Upper lobe of right lung (tissue), 1 donor: ENCODE results near the gene R3HDM1. TPM values are rescaled to one million over a fixed set of nuclear protein-coding genes. Genes with fewer than 3 reads are reported as not detected.

Source experiments
- ATAC-seq: fragments of 200-7000 bp; cut with Tn5 transposase; one replicate; pipeline ENCODE4 v1.9.1; 2020; ENCODE audit warnings: mild to moderate bottlenecking, moderate library complexity
- DNase-seq: peaks from one replicate; pipeline ENCODE4 v3.0.0-alpha.2; 2020
- H3K27ac ChIP-seq: fragments of 200-600 bp; one replicate; pipeline ENCODE4 v1.8.0; 2022
- H3K27me3 ChIP-seq: fragments of 200-600 bp; one replicate; pipeline ENCODE4 v1.8.0; 2022; ENCODE audit warnings: mild to moderate bottlenecking
- H3K36me3 ChIP-seq: fragments of 200-600 bp; one replicate; pipeline ENCODE4 v1.8.0; 2022
- H3K4me1 ChIP-seq: fragments of 200-600 bp; one replicate; pipeline ENCODE4 v1.8.0; 2022
- H3K4me3 ChIP-seq: fragments of 200-600 bp; one replicate; pipeline ENCODE4 v1.8.0; 2022; ENCODE audit warnings: mild to moderate bottlenecking
- H3K9me3 ChIP-seq: fragments of 200-600 bp; one replicate; pipeline ENCODE4 v1.8.0; 2022
- CTCF ChIP-seq: fragments of 200-600 bp; IDR thresholded peaks from one replicate; pipeline ENCODE4 v1.8.0; 2022; ENCODE audit warnings: antibody characterized with exemption
- intact Hi-C: fragments of 100-400 bp; cut with DNase I; formaldehyde crosslinking; loops from one replicate; pipeline ENCODE4 v1.11.0; 2022
- total RNA-seq: library from RNA; stranded (reverse); fragmentation: NEBNext Ultra II Directional; extraction: Animal tissue kit (Norgen Biotek cat#: 25700); gene quantifications from one replicate; pipeline ENCODE4 v1.2.1, GENCODE V29; 2021
- donor health status: DM: no; HTN: yes; CAD: no; lungs with severe emphysema.

The R3HDM1 gene
- total RNA-seq, 1 donor from 2014 or later, result 17.0 TPM

GRCh38 chr2:135674453-135674852, 143.2 kb downstream of the R3HDM1 start:
- H3K27me3 ChIP-seq, result peaks cover 4% of the 10 kb centered on the region
- intact Hi-C loops, result no loop called here
- H3K36me3 ChIP-seq, result peaks cover 4% of the 10 kb centered on the region
- H3K4me1 ChIP-seq, result no peaks in the 10 kb centered on the region
- ATAC-seq, result peak; percentile 71
- H3K4me3 ChIP-seq, result no peak overlapping the region
- no peaks in the 10 kb centered on the region for H3K9me3 ChIP-seq
- no peak overlapping the region for H3K27ac ChIP-seq
- no peak for TF ChIP-seq CTCF
- no peak for DNase-seq

GRCh38 chr2:135676031-135676430, 144.7 kb downstream of the R3HDM1 start:
- no peak for ATAC-seq
- Histone ChIP-seq H3K27me3 (peaks cover 4% of the 10 kb centered on the region), H3K4me1 (no peaks in the 10 kb centered on the region), H3K9me3 (no peaks in the 10 kb centered on the region), H3K4me3 (no peak overlapping the region), H3K36me3 (peaks cover 12% of the 10 kb centered on the region), H3K27ac (no peak overlapping the region)
- no peak for TF ChIP-seq CTCF
- intact Hi-C loops, result no loop called here
- DNase-seq, result no peak

GRCh38 chr2:135679125-135679524, 147.8 kb downstream of the R3HDM1 start:
- H3K27ac ChIP-seq, result no peak overlapping the region
- no peak overlapping the region for H3K4me3 ChIP-seq
- no peak for TF ChIP-seq CTCF
- H3K36me3 ChIP-seq, result peaks cover 8% of the 10 kb centered on the region
- no peak for DNase-seq
- no peak for ATAC-seq
- H3K27me3 ChIP-seq, result peaks cover 4% of the 10 kb centered on the region
- no peaks in the 10 kb centered on the region for H3K9me3 ChIP-seq
- H3K4me1 ChIP-seq, result no peaks in the 10 kb centered on the region
- intact Hi-C loops, result no loop called here

GRCh38 chr2:135685361-135685760, 154.1 kb downstream of the R3HDM1 start:
- no peaks in the 10 kb centered on the region for H3K4me1 ChIP-seq
- TF ChIP-seq CTCF, result no peak
- H3K9me3 ChIP-seq, result no peaks in the 10 kb centered on the region
- ATAC-seq (no peak), DNase-seq (no peak)
- no peaks in the 10 kb centered on the region for H3K27me3 ChIP-seq
- H3K27ac ChIP-seq, result no peak overlapping the region
- intact Hi-C loops, result no loop called here
- H3K36me3 ChIP-seq, result peaks cover 7% of the 10 kb centered on the region
- no peak overlapping the region for H3K4me3 ChIP-seq

GRCh38 chr2:135688978-135689377, 157.7 kb downstream of the R3HDM1 start:
- intact Hi-C loops, result no loop called here
- Histone ChIP-seq H3K4me3 (no peak overlapping the region), H3K27ac (no peak overlapping the region), H3K9me3 (no peaks in the 10 kb centered on the region), H3K36me3 (no peaks in the 10 kb centered on the region), H3K27me3 (no peaks in the 10 kb centered on the region), H3K4me1 (no peaks in the 10 kb centered on the region)
- DNase-seq, result no peak
- ATAC-seq, result no peak
- no peak for TF ChIP-seq CTCF

- TF ChIP-seq CTCF, result no peak
- H3K27ac ChIP-seq, result no peak overlapping the region
- intact Hi-C loops, result no loop called here
- H3K9me3 ChIP-seq, result no peaks in the 10 kb centered on the region
- H3K4me1 ChIP-seq, result peaks cover 4% of the 10 kb centered on the region
- no peaks in the 10 kb centered on the region for H3K36me3 ChIP-seq
- DNase-seq (no peak), ATAC-seq (no peak)
- no peaks in the 10 kb centered on the region for H3K27me3 ChIP-seq
- no peak overlapping the region for H3K4me3 ChIP-seq
Observed at GRCh38 chr2:135689679-135690078, 158.4 kb downstream of the R3HDM1 start.
